H9 (cell line): Measurements from ENCODE around the gene C1QTNF7. TPM values are rescaled to one million over a fixed set of nuclear protein-coding genes. Genes with fewer than 3 reads are reported as not detected.

ENCODE experiments used
- DNase-seq: peaks from one replicate; pipeline ENCODE4 v3.0.0-alpha.2; 2017
- H2AFZ ChIP-seq: one replicate; pipeline ENCODE4 v1.6.1; 2013; ENCODE audit warnings: mild to moderate bottlenecking, low read length, control low read depth, moderate library complexity
- H2AK5ac ChIP-seq: 2 replicates; pipeline ENCODE4 v1.6.1; 2013; ENCODE audit warnings: low read length, control low read depth, mixed read lengths; ENCODE audit not compliant: insufficient read length
- H2BK120ac ChIP-seq: one replicate; pipeline ENCODE4 v1.6.1; 2013; ENCODE audit warnings: low read depth, mild to moderate bottlenecking, low read length, control low read depth, inconsistent platforms; ENCODE audit not compliant: poor library complexity, severe bottlenecking
- H2BK12ac ChIP-seq: 2 replicates; pipeline ENCODE4 v1.6.1; 2013; ENCODE audit warnings: low read length, control low read depth, mixed read lengths, low read depth; ENCODE audit not compliant: insufficient read length
- H2BK15ac ChIP-seq: 2 replicates; pipeline ENCODE4 v1.6.1; 2013; ENCODE audit warnings: low read depth, low read length, control low read depth
- H2BK20ac ChIP-seq: one replicate; pipeline ENCODE4 v1.6.1; 2013; ENCODE audit warnings: low read depth, mild to moderate bottlenecking, low read length, control low read depth, inconsistent platforms; ENCODE audit not compliant: poor library complexity, severe bottlenecking
- H2BK5ac ChIP-seq: 2 replicates; pipeline ENCODE4 v1.6.1; 2013; ENCODE audit warnings: low read length, control low read depth, mixed read lengths; ENCODE audit not compliant: insufficient read length
- H3K14ac ChIP-seq: 2 replicates; pipeline ENCODE4 v1.6.1; 2013; ENCODE audit warnings: low read length, control low read depth; ENCODE audit not compliant: insufficient read depth
- H3K18ac ChIP-seq: 2 replicates; pipeline ENCODE4 v1.6.1; 2013; ENCODE audit warnings: low read depth, mild to moderate bottlenecking, mixed read lengths, low read length, control low read depth; ENCODE audit not compliant: insufficient read length
- H3K23ac ChIP-seq: 2 replicates; pipeline ENCODE4 v1.6.1; 2013; ENCODE audit warnings: low read length, control low read depth, mixed read lengths, low read depth; ENCODE audit not compliant: insufficient read length
- H3K23me2 ChIP-seq: 2 replicates; pipeline ENCODE4 v1.6.1; 2013; ENCODE audit warnings: low read depth, mild to moderate bottlenecking, mixed read lengths, low read length, control low read depth; ENCODE audit not compliant: insufficient read length, poor library complexity, severe bottlenecking
- H3K27ac ChIP-seq: 2 replicates; pipeline ENCODE4 v1.5.1; 2013; ENCODE audit warnings: low read length, control low read depth, mixed read lengths, low read depth; ENCODE audit not compliant: insufficient read length
- H3K27me3 ChIP-seq: 2 replicates; pipeline ENCODE4 v1.6.1; 2013; ENCODE audit warnings: low read length, control low read depth, inconsistent platforms; ENCODE audit not compliant: insufficient read depth
- H3K4ac ChIP-seq: 2 replicates; pipeline ENCODE4 v1.6.1; 2013; ENCODE audit warnings: low read depth, mild to moderate bottlenecking, control low read depth, inconsistent platforms, low read length, moderate library complexity
- H3K4me1 ChIP-seq: 2 replicates; pipeline ENCODE4 v1.6.1; 2013; ENCODE audit warnings: low read length, control low read depth, inconsistent platforms; ENCODE audit not compliant: insufficient read depth
- H3K4me2 ChIP-seq: 2 replicates; pipeline ENCODE4 v1.6.1; 2013; ENCODE audit warnings: low read length, control low read depth, mixed read lengths; ENCODE audit not compliant: insufficient read length, insufficient read depth
- H3K56ac ChIP-seq: 2 replicates; pipeline ENCODE4 v1.6.1; 2013; ENCODE audit warnings: low read depth, mild to moderate bottlenecking, mixed read lengths, low read length, control low read depth; ENCODE audit not compliant: insufficient read length
- H3K79me1 ChIP-seq: 2 replicates; pipeline ENCODE4 v1.6.1; 2013; ENCODE audit warnings: low read depth, mild to moderate bottlenecking, moderate library complexity, low read length, control low read depth, inconsistent platforms; ENCODE audit not compliant: insufficient read depth, poor library complexity, severe bottlenecking
- H3K79me2 ChIP-seq: 2 replicates; pipeline ENCODE4 v1.6.1; 2013; ENCODE audit warnings: low read length, control low read depth, inconsistent platforms; ENCODE audit not compliant: insufficient read depth
- H3K9ac ChIP-seq: 2 replicates; pipeline ENCODE4 v1.6.1; 2013; ENCODE audit warnings: low read length, control low read depth, mixed read lengths; ENCODE audit not compliant: insufficient read length; ENCODE audit errors: extremely low read depth
- H3K9me3 ChIP-seq: one replicate; pipeline ENCODE4 v1.6.1; 2013; ENCODE audit warnings: low read depth, low read length, inconsistent platforms; ENCODE audit not compliant: control insufficient read depth
- H3T11ph ChIP-seq: one replicate; pipeline ENCODE4 v1.6.1; 2013; ENCODE audit warnings: mild to moderate bottlenecking, low read length, control low read depth, inconsistent platforms
- H4K20me1 ChIP-seq: one replicate; pipeline ENCODE4 v1.6.1; 2013; ENCODE audit not compliant: control insufficient read depth, insufficient read length, insufficient read depth
- H4K5ac ChIP-seq: 2 replicates; pipeline ENCODE4 v1.6.1; 2013; ENCODE audit warnings: low read depth, mild to moderate bottlenecking, mixed read lengths, low read length, control low read depth; ENCODE audit not compliant: insufficient read length
- H4K8ac ChIP-seq: replicated peaks from 2 replicates; pipeline ENCODE4 v1.6.1; 2013; ENCODE audit warnings: low read length, control low read depth, mixed read lengths, low read depth; ENCODE audit not compliant: insufficient read length
- H4K91ac ChIP-seq: 2 replicates; pipeline ENCODE4 v1.6.1; 2013; ENCODE audit warnings: low read depth, mild to moderate bottlenecking, moderate library complexity, mixed read lengths, low read length, control low read depth; ENCODE audit not compliant: insufficient read length
- H3K27ac Mint-ChIP-seq, 3 experiments: 2 replicates in 2 of 3; 3 replicates in 1 of 3; pipeline ENCODE4 v1.8.0; 2020 to 2021; ENCODE audit warnings: mixed read lengths in 3 of 3, mild to moderate bottlenecking in 1 of 3, moderate library complexity in 1 of 3
- H3K27me3 Mint-ChIP-seq: 2 replicates; pipeline ENCODE4 v1.8.0; 2021; ENCODE audit warnings: low read depth, mild to moderate bottlenecking, moderate library complexity, mixed read lengths
- H3K36me3 Mint-ChIP-seq, 3 experiments: 2 replicates in 2 of 3; 3 replicates in 1 of 3; pipeline ENCODE4 v1.8.0; 2020 to 2021; ENCODE audit warnings: low read depth in 3 of 3, mixed read lengths in 3 of 3; ENCODE audit not compliant: insufficient read depth in 1 of 3
- H3K4me1 Mint-ChIP-seq, 2 experiments: 2 replicates each; pipeline ENCODE4 v1.8.0; 2020; ENCODE audit warnings: mixed read lengths in 2 of 2
- H3K4me3 Mint-ChIP-seq, 2 experiments: 2 replicates in 1 of 2; 3 replicates in 1 of 2; pipeline ENCODE4 v1.8.0; 2020 to 2021; ENCODE audit warnings: mild to moderate bottlenecking in 2 of 2, mixed read lengths in 2 of 2, moderate library complexity in 1 of 2
- H3K9me3 Mint-ChIP-seq, 2 experiments: 2 replicates in 1 of 2; 3 replicates in 1 of 2; pipeline ENCODE4 v1.8.0; 2020; ENCODE audit warnings: mild to moderate bottlenecking in 2 of 2, mixed read lengths in 2 of 2, moderate library complexity in 1 of 2
- CTCF ChIP-seq: fragments of 200-600 bp; sonication (generic); conservative IDR thresholded peaks from 3 replicates; pipeline ENCODE4 v1.8.0; 2021; ENCODE audit warnings: antibody characterized with exemption, mild to moderate bottlenecking
- WGBS: extraction: QIAGEN DNeasy Blood & Tissue Kit; methylation state at CpG from one replicate; pipeline ENCODE4 v1.1.7; 2013; ENCODE audit warnings: missing lambda C conversion rate, low lambda C conversion rate, mixed read lengths; ENCODE audit not compliant: insufficient read length; ENCODE audit errors: extremely low coverage; 5-methylcytosine and 5-hydroxymethylcytosine counted together
- total RNA-seq: library from RNA; stranded (reverse); gene quantifications from 2 replicates; pipeline ENCODE4 v1.2.1, GENCODE V29; 2021

C1QTNF7 gene
- total RNA-seq, 1 experiment from 2014 or later: not detected

- H2BK12ac ChIP-seq: no peak overlapping the region
- no peak overlapping the region for H3T11ph ChIP-seq
- DNase-seq: no peak
- H3K4ac ChIP-seq: no peak overlapping the region
- Mint-ChIP-seq H3K36me3 (no peaks in the 10 kb centered on the region; a peak in 1 of 7 replicates), H3K9me3 (no peaks in the 10 kb centered on the region), H3K27me3 (peaks cover 2% of the 10 kb centered on the region), H3K4me3 (no peak overlapping the region), H3K4me1 (peaks cover 16 to 22% of the 10 kb centered on the region in 2 experiments), H3K27ac (no peak overlapping the region)
- TF ChIP-seq CTCF: no peak
- H2BK15ac ChIP-seq: no peak overlapping the region
- no peak overlapping the region for H2AFZ ChIP-seq
- H2BK20ac ChIP-seq: no peak overlapping the region
- no peak overlapping the region for H3K14ac ChIP-seq
- H3K9me3 ChIP-seq: no peaks in the 10 kb centered on the region
- H2AK5ac ChIP-seq: no peak overlapping the region
- H2BK120ac ChIP-seq: no peak overlapping the region
- H3K23me2 ChIP-seq: no peaks in the 10 kb centered on the region
- no peak overlapping the region for H2BK5ac ChIP-seq
- H3K27me3 ChIP-seq: no peaks in the 10 kb centered on the region
- no peak overlapping the region for H4K91ac ChIP-seq
- WGBS: no CpG with 5 or more reads among the region's 2 CpGs
- no peak overlapping the region for H3K56ac ChIP-seq
- no peak overlapping the region for H4K5ac ChIP-seq
- no peaks in the 10 kb centered on the region for H4K20me1 ChIP-seq
- H3K79me1 ChIP-seq: no peaks in the 10 kb centered on the region
- no peak overlapping the region for H3K18ac ChIP-seq
- no peak overlapping the region for H4K8ac ChIP-seq
- H3K27ac ChIP-seq: no peak overlapping the region
- H3K4me2 ChIP-seq: no peak overlapping the region
- no peak overlapping the region for H3K9ac ChIP-seq
- no peak overlapping the region for H3K23ac ChIP-seq
- no peaks in the 10 kb centered on the region for H3K79me2 ChIP-seq
- H3K4me1 ChIP-seq: no peaks in the 10 kb centered on the region; the same call in 1 of the 2 replicates
These were observed 8.9 kb upstream of the C1QTNF7 start for GRCh38 chr4:15418956-15419355.
